K562 (cell line): ENCODE data around the gene ZKSCAN8. TPM values are rescaled to one million over a fixed set of nuclear protein-coding genes. Genes with fewer than 3 reads are reported as not detected.

Source experiments
- ATAC-seq: fragments of 200-7000 bp; cut with Tn5 transposase; 3 replicates; pipeline ENCODE4 v1.9.1; 2020; ENCODE audit warnings: moderate library complexity
- Bru-seq: library from RNA; stranded (reverse); fragments of 400-500 nt; gene quantifications from one replicate; lab custom pipeline; 2021; lab: Mats Ljungman, UMichigan
- BruChase-seq, 2 experiments: library from RNA; stranded (reverse); fragments of 400-500 nt; gene quantifications; one replicate each; lab custom pipeline; 2021; lab: Mats Ljungman, UMichigan
- BruUV-seq: library from RNA; stranded (reverse); fragments of 400-500 nt; replicated peaks from 2 replicates; lab custom pipeline; 2021; lab: Mats Ljungman, UMichigan
- CTCF ChIA-PET: fragments of 300-600 bp; formaldehyde crosslinking; extraction: SDS; loops from one replicate; lab custom pipeline; 2021; ENCODE audit warnings: low intra/inter-chr PET ratio; lab: Yijun Ruan, JAX
- POLR2A ChIA-PET: fragments of 300-600, 350-650 bp; sonication (Branson Sonifier 250); formaldehyde crosslinking; extraction: SDS; loops from one replicate; lab custom pipeline; 2021; ENCODE audit warnings: antibody characterized with exemption, inconsistent platforms; lab: Yijun Ruan, JAX
- DNase-seq, 4 experiments: peaks; one replicate each; pipeline versions ENCODE4 v3.0.0 to v3.0.0-alpha.2; 2011 to 2018; ENCODE audit warnings: low spot score in 3 of 4, mixed read lengths in 3 of 4; ENCODE audit errors: extremely low read depth in 1 of 4
- FAIRE-seq: peaks from 2 replicates; lab custom pipeline; 2011; peaks lifted over from hg19 to GRCh38; lab: Jason Lieb, UNC
- H2AFZ ChIP-seq: 2 replicates; pipeline ENCODE4 v1.6.0; 2011; ENCODE audit warnings: low read depth, low read length, control low read depth, inconsistent platforms
- H3K27ac ChIP-seq: fragments of 200-600 bp; 3 replicates; pipeline ENCODE4 v1.8.0; 2011; ENCODE audit warnings: low read depth, mild to moderate bottlenecking, control low read depth, inconsistent platforms, low read length, moderate library complexity, mixed read lengths; ENCODE audit errors: extremely low read depth
- H3K27me3 ChIP-seq, 2 experiments: fragments of 300-600 bp in 1 of 2; 2 replicates in 1 of 2; 3 replicates in 1 of 2; pipeline versions ENCODE4 v1.6.0 to v1.8.0; 2011; ENCODE audit warnings: inconsistent platforms in 2 of 2, low read length in 2 of 2, mild to moderate bottlenecking in 1 of 2, mixed read lengths in 1 of 2, moderate library complexity in 1 of 2; ENCODE audit not compliant: control insufficient read depth in 2 of 2, insufficient read depth in 2 of 2
- H3K36me3 ChIP-seq: fragments of 300-600 bp; 3 replicates; pipeline ENCODE4 v1.8.0; 2011; ENCODE audit warnings: mild to moderate bottlenecking, low read length, inconsistent platforms; ENCODE audit not compliant: control insufficient read depth, insufficient read depth
- H3K4me1 ChIP-seq, 2 experiments: fragments of 200-600 bp in 1 of 2; replicated peaks in 1 of 2; 2 replicates in 1 of 2; 3 replicates in 1 of 2; pipeline versions ENCODE4 v1.5.1 to v1.8.0; 2011; ENCODE audit warnings: inconsistent platforms in 2 of 2, low read length in 2 of 2, mild to moderate bottlenecking in 1 of 2, mixed read lengths in 1 of 2, moderate library complexity in 1 of 2; ENCODE audit not compliant: control insufficient read depth in 2 of 2, insufficient read depth in 2 of 2
- H3K4me2 ChIP-seq: 2 replicates; pipeline ENCODE4 v1.6.1; 2011; ENCODE audit warnings: low read length, control low read depth, inconsistent platforms, mixed read lengths; ENCODE audit not compliant: insufficient read depth
- H3K4me3 ChIP-seq: fragments of 200-600 bp; sonication (generic), shearing (Covaris generic); 2 replicates; pipeline ENCODE4 v1.5.1; 2016; ENCODE audit warnings: control low read depth, inconsistent platforms
- H3K79me2 ChIP-seq: fragments of 200-600 bp; 3 replicates; pipeline ENCODE4 v1.8.0; 2011; ENCODE audit warnings: low read length, inconsistent platforms; ENCODE audit not compliant: control insufficient read depth, insufficient read depth
- H3K9ac ChIP-seq, 2 experiments: 2 replicates each; pipeline versions ENCODE4 v1.6.0 to v1.6.1; 2011; ENCODE audit warnings: low read depth in 2 of 2, low read length in 2 of 2, control low read depth in 1 of 2, inconsistent platforms in 1 of 2, mild to moderate bottlenecking in 1 of 2, mixed read lengths in 1 of 2; ENCODE audit not compliant: insufficient read depth in 1 of 2
- H3K9me1 ChIP-seq: one replicate; pipeline ENCODE4 v1.6.0; 2011; ENCODE audit warnings: inconsistent platforms, mild to moderate bottlenecking, low read length, moderate library complexity; ENCODE audit not compliant: control insufficient read depth, insufficient read depth
- H3K9me3 ChIP-seq: replicated peaks from 2 replicates; pipeline ENCODE4 v1.5.1; 2011; ENCODE audit warnings: low read depth, low read length, inconsistent platforms; ENCODE audit not compliant: control insufficient read depth, insufficient read depth
- H4K20me1 ChIP-seq: replicated peaks from 2 replicates; pipeline ENCODE4 v1.6.1; 2011; ENCODE audit warnings: low read length, inconsistent platforms, mixed read lengths; ENCODE audit not compliant: control insufficient read depth, insufficient read depth
- HNRNPUL1 ChIP-seq: fragments of 200-400 bp; formaldehyde crosslinking; IDR thresholded peaks from 2 replicates; pipeline ENCODE4 v1.6.1; 2017; ENCODE audit warnings: low read length
- MTF1 ChIP-seq: fragments of 250-450 bp; sonication (Bioruptor Pico); IDR thresholded peaks from 2 replicates; pipeline ENCODE4 v1.9.0; 2021; ENCODE audit warnings: moderate library complexity, mild to moderate bottlenecking, inconsistent platforms, borderline replicate concordance
- RERE ChIP-seq: sonication (generic); formaldehyde crosslinking; IDR thresholded peaks from 2 replicates; pipeline ENCODE4 v1.8.0; 2023; ENCODE audit warnings: missing genetic modification reagents, mild to moderate bottlenecking, borderline replicate concordance
- TFE3 ChIP-seq: fragments of 450-650 bp; formaldehyde crosslinking; IDR thresholded peaks from 2 replicates; pipeline ENCODE4 v1.4.0; 2020; ENCODE audit warnings: mild to moderate bottlenecking, mixed read lengths
- WHSC1 ChIP-seq: IDR thresholded peaks from one replicate; pipeline ENCODE4 v1.6.1; 2012; ENCODE audit warnings: low read length, control low read depth, inconsistent platforms
- ZNF274 ChIP-seq: IDR thresholded peaks from 2 replicates; pipeline ENCODE4 v1.6.1; 2011; ENCODE audit warnings: low read depth, mild to moderate bottlenecking, low read length, moderate library complexity, borderline replicate concordance
- ZNF3 ChIP-seq: fragments of 250-450 bp; sonication (Bioruptor Pico); IDR thresholded peaks from 2 replicates; pipeline ENCODE4 v1.5.0; 2021; ENCODE audit warnings: mild to moderate bottlenecking, moderate library complexity
- ZNF717 ChIP-seq: fragments of 250-450 bp; sonication (Bioruptor Pico); IDR thresholded peaks from 2 replicates; pipeline ENCODE4 v1.5.0; 2021
- WGBS: fragments of 100-300 bp; shearing (Covaris generic); methylation state at CpG from one replicate; pipeline ENCODE4 v1.1.6; 2016; ENCODE audit warnings: low coverage, mixed read lengths; ENCODE audit not compliant: insufficient coverage; ENCODE audit errors: missing lambda C conversion rate; 5-methylcytosine and 5-hydroxymethylcytosine counted together
- in situ Hi-C: fragments of 300-500 bp; cut with MboI; formaldehyde crosslinking; loops from 4 replicates; pipeline ENCODE4 v1.15.0; 2018; ENCODE audit warnings: inconsistent platforms, mixed read lengths
- intact Hi-C: fragments of 100-400 bp; cut with micrococcal nuclease; formaldehyde crosslinking; loops from 2 replicates; pipeline ENCODE4 v1.14.2; 2022
- long read RNA-seq, 3 experiments: library from polyadenylated mRNA in 2 of 3; library from RNA in 1 of 3; unstranded in 2 of 3; stranded (forward) in 1 of 3; transcript quantifications; one replicate each; pipeline ENCODE4 v2.0.0, GENCODE V29; 2019 to 2022
- polyA minus RNA-seq, 3 experiments: library from RNA; depleted of rRNA, polyadenylated mRNA; stranded (reverse); fragments of >200 nt; gene quantifications; 2 replicates each; pipeline ENCODE4 v1.2.3, GENCODE V29; 2011
- polyA plus RNA-seq, 8 experiments: library from polyadenylated mRNA; depleted of rRNA in 4 of 8; stranded (reverse) in 5 of 8; unstranded in 3 of 8; fragments of >200 nt; fragmentation: Nextera tagmentation in 2 of 8; fragmentation: Illumina TruSeq in 1 of 8; extraction: Ambion mirVana in 2 of 8; extraction: Trizol in 1 of 8; gene quantifications; 2 replicates each; pipeline versions ENCODE4 v1.2.1 to v1.2.3, GENCODE V29; 2011 to 2014; ENCODE audit warnings: inconsistent platforms in 1 of 8, missing spikeins in 1 of 8
- total RNA-seq, 7 experiments: library from RNA; depleted of rRNA in 6 of 7; stranded (reverse); fragments of >200 nt in 6 of 7; fragmentation: Illumina TruSeq in 2 of 7; extraction: Trizol in 2 of 7; gene quantifications; 2 replicates each; pipeline versions ENCODE4 v1.2.1 to v1.2.3, GENCODE V29; 2011 to 2021; ENCODE audit warnings: low replicate concordance in 1 of 7

ZKSCAN8 gene
- total RNA-seq (2011; cell fraction: chromatin; rRNA removed; ENCODE audit: low replicate concordance) = 36.9 and 61.9 TPM in 2 replicates
- total RNA-seq (2011; cell fraction: nucleolus; rRNA removed) = 15.2 and 22.2 TPM in 2 replicates
- total RNA-seq (2011; cell fraction: nucleoplasm; rRNA removed) = 40.5 and 82.1 TPM in 2 replicates
- 12.4 and 15.4 TPM in 2 replicates for total RNA-seq (2014; rRNA removed)
- total RNA-seq (2014; rRNA removed; fragmentation: Illumina TruSeq; extraction: Trizol) = 21.7 and 25.3 TPM in 2 replicates
- 21.4 and 21.7 TPM in 2 replicates for total RNA-seq (2015; rRNA removed; fragmentation: Illumina TruSeq; extraction: Trizol)
- total RNA-seq (2021) = 26.7 and 29.9 TPM in 2 replicates
- 22.1 and 40.4 TPM in 2 replicates for polyA plus RNA-seq (2011; rRNA removed)
- polyA plus RNA-seq (2011; cell fraction: cytosol; rRNA removed) = 7.6 and 24.2 TPM in 2 replicates
- 103 and 115 TPM in 2 replicates for polyA plus RNA-seq (2011; cell fraction: nucleus; rRNA removed)
- 15.2 and 22.1 TPM in 2 replicates for polyA plus RNA-seq (2012)
- polyA plus RNA-seq (2014; fragmentation: Illumina TruSeq; extraction: Trizol) = 35.5 and 37.7 TPM in 2 replicates
- 1 to 10 TPM; 3.3 to 7.1 TPM for polyA plus RNA-seq (2014; fragmentation: Nextera tagmentation; extraction: Ambion mirVana)
- polyA plus RNA-seq (2014; rRNA removed) = 21.8 and 24.4 TPM in 2 replicates
- polyA minus RNA-seq (2011; rRNA and poly(A)+ RNA removed) = 37.0 and 56.3 TPM in 2 replicates
- polyA minus RNA-seq (2011; cell fraction: cytosol; rRNA and poly(A)+ RNA removed) = 24.8 and 28.7 TPM in 2 replicates
- 22.8 and 48.3 TPM in 2 replicates for polyA minus RNA-seq (2011; cell fraction: nucleus; rRNA and poly(A)+ RNA removed)
- Bru-seq, nascent RNA = percentile 96 among the genes with signal in this experiment
- percentile 98 among the genes with signal in this experiment for BruChase-seq, experiment 1, labeled RNA remaining after a 2-hour chase
- percentile 97 among the genes with signal in this experiment for BruChase-seq, experiment 2, labeled RNA remaining after a 6-hour chase
- long read RNA-seq, experiment 1, full-length matches to known transcripts = 1 of 11 reads
- long read RNA-seq, experiment 1, partial matches to known transcripts = 0 of 11 reads
- long read RNA-seq, experiment 1, other reads (novel, unspliced or antisense) = 10 of 11 reads
- long read RNA-seq, experiment 2, partial matches to known transcripts = 0 of 20 reads
- long read RNA-seq, experiment 2, other reads (novel, unspliced or antisense) = 20 of 20 reads
- long read RNA-seq, experiment 3, partial matches to known transcripts = 0 of 2 reads
- long read RNA-seq, experiment 3, other reads (novel, unspliced or antisense) = 2 of 2 reads

GRCh38 chr6:28141500-28142329 is at the start of gene ZKSCAN8:
TSS of gene ZKSCAN8 (plus strand) at chr6:28141883. CDS start at chr6:28148408, 6,525 bp downstream.
- Histone ChIP-seq H2AFZ (peak within 1 kb of the TSS; percentile 98), H3K9me1 (no peaks in the 10 kb centered on the region), H3K4me1 (peaks cover 12 to 17% of the 10 kb centered on the region in 2 experiments; a peak in 4 of 5 replicates), H3K9me3 (no peaks in the 10 kb centered on the region), H3K79me2 (peaks cover 50% of the 10 kb centered on the region), H3K27ac (peak within 1 kb of the TSS; percentile 79), H3K4me3 (peak within 1 kb of the TSS; percentile 72), H3K36me3 (peaks cover 24% of the 10 kb centered on the region), H4K20me1 (no peaks in the 10 kb centered on the region), H3K27me3 (no peaks in the 10 kb centered on the region), H3K4me2 (peak within 1 kb of the TSS; percentile 91), H3K9ac (peak within 1 kb of the TSS; percentile 82 to 96)
- FAIRE-seq (peak; percentile 93), DNase-seq (peak; percentile 95 to 98 (median 95)), ATAC-seq (peak; percentile 90)
- ChIA-PET POLR2A (interaction anchor here (0.5 to 3.9 kb wide), 36 partner anchors 9 to 994 kb away, joined by 3 to 50 read pairs (median 4); partner anchors contain the start of genes PGBD1, ZKSCAN3, ZKSCAN4 and ZSCAN26), CTCF (interaction anchor here (0.7 kb wide), 1 partner anchor 450 kb away, joined by 4 read pairs; no protein-coding TSS in a partner anchor)
- TSS peak; percentile 57 for BruUV-seq
- WGBS = 1% methylated on average over 52 of the region's 52 CpGs
- intact Hi-C loops (loop anchor here (1.0 kb wide), 2 partner anchors 84 to 111 kb away; partner anchors contain the start of genes ZKSCAN4 and ZSCAN9), in situ Hi-C loops (no loop called here)
- TF ChIP-seq ZNF717 (no peak), MTF1 (CRISPR knock-in tag) (no peak), RERE (CRISPR knock-in tag) (no peak; the same call in 1 of the 2 replicates), WHSC1 (no peak), ZNF3 (CRISPR knock-in tag) (no peak), ZNF274 (no peak), HNRNPUL1 (no peak), TFE3 (no peak)
